ENCODE measurements around the gene LRRN2.

Gene LRRN2

GRCh38 chr1:204711103-204711946 lies 25.8 kb upstream of the LRRN2 start:
- Histone ChIP-seq H3K36me3 (no peaks in the 10 kb centered on the region), H3K4me3 (ENCODE audit: low read depth in 1 of 2, low read length in 1 of 2) (no peak overlapping the region), H3K4me1 (ENCODE audit: control insufficient read depth in 1 of 2, insufficient read depth in 1 of 2, low read depth in 1 of 2, low read length in 1 of 2) (no peaks in the 10 kb centered on the region), H3K27me3 (peaks cover 52% of the 10 kb centered on the region), H3K9me3 (no peaks in the 10 kb centered on the region), H3K27ac (no peak overlapping the region)
- no peak for TF ChIP-seq CTCF (IDR thresholded peaks at IDR 0.05)

- Histone ChIP-seq H3K9me3 (no peaks in the 10 kb centered on the region), H3K4me1 (ENCODE audit: control insufficient read depth in 1 of 2, insufficient read depth in 1 of 2, low read depth in 1 of 2, low read length in 1 of 2) (no peaks in the 10 kb centered on the region), H3K36me3 (no peaks in the 10 kb centered on the region), H3K27me3 (peaks cover 52% of the 10 kb centered on the region), H3K27ac (no peak overlapping the region), H3K4me3 (ENCODE audit: low read depth in 1 of 2, low read length in 1 of 2) (no peak overlapping the region)
- no peak for TF ChIP-seq CTCF (IDR thresholded peaks at IDR 0.05)
These were observed 24.7 kb upstream of the LRRN2 start for GRCh38 chr1:204709960-204710912.

DNA sequence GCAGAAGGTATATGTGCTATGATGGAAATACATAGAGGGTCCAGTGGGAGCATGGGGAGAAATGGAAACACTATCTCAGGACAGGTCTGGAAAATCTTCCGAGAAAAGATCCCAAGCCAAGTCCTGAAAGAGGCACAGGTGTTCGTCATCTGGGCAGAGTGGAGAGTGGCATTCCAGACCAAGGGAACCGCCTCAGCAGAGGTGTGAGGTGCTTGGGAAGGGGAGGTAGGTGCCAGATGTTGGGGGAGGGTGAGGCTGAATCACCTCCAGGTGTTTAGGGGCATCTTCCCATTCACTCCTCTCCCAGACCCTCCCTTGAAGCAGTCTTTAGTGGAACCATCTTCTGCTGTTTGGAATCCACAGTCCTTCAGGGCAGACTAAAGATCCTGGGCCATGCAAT lies 23.5 kb upstream of the LRRN2 start:
- Histone ChIP-seq H3K4me3 (ENCODE audit: low read depth in 1 of 2, low read length in 1 of 2) (no peak overlapping the region), H3K9me3 (no peaks in the 10 kb centered on the region), H3K27me3 (peaks cover 52% of the 10 kb centered on the region), H3K36me3 (no peaks in the 10 kb centered on the region), H3K27ac (no peak overlapping the region), H3K4me1 (ENCODE audit: control insufficient read depth in 1 of 2, insufficient read depth in 1 of 2, low read depth in 1 of 2, low read length in 1 of 2) (no peaks in the 10 kb centered on the region)
- TF ChIP-seq CTCF (IDR thresholded peaks at IDR 0.05): no peak

DNA sequence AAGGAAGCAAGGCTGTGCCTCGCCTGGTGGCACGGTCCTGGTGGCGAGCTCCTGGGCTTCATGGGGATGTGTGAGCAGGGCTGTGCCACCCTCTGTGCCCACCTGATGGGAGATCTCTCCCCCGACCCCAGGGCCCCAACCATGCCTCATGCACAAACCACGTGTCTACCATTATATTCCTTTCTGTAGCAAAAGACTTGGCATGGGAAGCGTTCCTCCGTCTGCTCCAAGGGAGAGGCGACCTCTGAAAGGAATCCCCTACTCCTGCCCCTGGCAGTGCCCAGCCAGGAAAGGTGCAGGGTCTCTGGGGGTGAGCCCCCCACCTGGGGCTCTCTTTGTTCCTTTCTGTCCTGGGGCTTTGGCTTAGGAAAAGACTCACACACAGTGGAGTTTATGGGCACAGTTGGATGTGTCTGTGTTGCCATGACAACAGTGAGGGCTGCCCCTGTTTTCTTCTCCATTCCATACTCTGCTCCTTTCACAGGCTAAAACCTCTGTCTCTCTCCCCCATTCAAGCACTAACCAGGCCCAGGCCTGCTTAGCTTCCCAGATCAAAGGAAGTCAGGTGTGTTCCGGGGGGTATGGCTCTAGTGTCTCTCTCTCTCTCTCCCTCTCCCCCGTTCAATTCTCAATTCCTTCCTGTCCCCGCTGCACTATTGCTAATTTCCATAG lies 21.4 kb upstream of the LRRN2 start:
- no peak for TF ChIP-seq CTCF (IDR thresholded peaks at IDR 0.05)
- Histone ChIP-seq H3K4me3 (ENCODE audit: low read depth in 1 of 2, low read length in 1 of 2) (no peak overlapping the region), H3K9me3 (no peaks in the 10 kb centered on the region), H3K27me3 (peaks cover 32% of the 10 kb centered on the region), H3K36me3 (no peaks in the 10 kb centered on the region), H3K4me1 (ENCODE audit: control insufficient read depth in 1 of 2, insufficient read depth in 1 of 2, low read depth in 1 of 2, low read length in 1 of 2) (no peaks in the 10 kb centered on the region), H3K27ac (no peak overlapping the region)
